PFSK-1 (cell line): ENCODE measurements around the gene TBC1D9B.

ENCODE experiments used
- FOXP2 ChIP-seq: optimal IDR thresholded peaks from 2 replicates; pipeline ENCODE3; 2011; ENCODE audit warnings: borderline replicate concordance, control low read depth, inconsistent platforms; ENCODE audit not compliant: insufficient read depth; ENCODE audit errors: extremely low read length, extremely low read depth
- POLR2AphosphoS5 ChIP-seq: IDR thresholded peaks from 2 replicates; pipeline ENCODE4 v1.6.1; 2012; ENCODE audit warnings: low read depth, mild to moderate bottlenecking, control low read depth, low read length, moderate library complexity
- REST ChIP-seq, 2 experiments: IDR thresholded peaks; 2 replicates each; pipeline versions ENCODE4 v1.6.1 to v1.8.0; 2011 to 2012; ENCODE audit warnings: low read depth in 2 of 2, low read length in 2 of 2, control low read depth in 1 of 2, inconsistent platforms in 1 of 2, mild to moderate bottlenecking in 1 of 2, moderate library complexity in 1 of 2; ENCODE audit not compliant: insufficient read depth in 1 of 2
- SIN3A ChIP-seq: IDR thresholded peaks from 2 replicates; pipeline ENCODE4 v1.6.1; 2012; ENCODE audit warnings: mild to moderate bottlenecking, low read length, moderate library complexity, borderline replicate concordance; ENCODE audit not compliant: insufficient read depth
- TAF1 ChIP-seq: IDR thresholded peaks from 2 replicates; pipeline ENCODE4 v1.6.1; 2012; ENCODE audit warnings: low read length, control low read depth, borderline replicate concordance; ENCODE audit not compliant: insufficient read depth

GRCh38 chr5:179865491-179866240 is 42.0 kb downstream of the TBC1D9B start:
- TF ChIP-seq FOXP2 (no peak), POLR2AphosphoS5 (no peak), REST (IDR thresholded peaks at IDR 0.05; ENCODE audit: insufficient read depth in 1 of 2, low read depth in 2 of 2, low read length in 2 of 2) (no peak), TAF1 (no peak), SIN3A (no peak)
